OCI-LY3 (cell line): ENCODE results near the gene ZFP36L1.

Source experiments
- CTCF ChIP-seq: fragments of 200-600, 300-600 bp; sonication (generic); IDR thresholded peaks from 2 replicates; pipeline ENCODE4 v1.5.1; 2014; ENCODE audit warnings: antibody characterized with exemption, low read length, low read depth
- EZH2phosphoT487 ChIP-seq: fragments of 200-600 bp; shearing (Covaris generic); IDR thresholded peaks from 2 replicates; pipeline ENCODE4 v1.6.1; 2018; ENCODE audit warnings: antibody characterized with exemption, mixed run types, low read depth

DNA sequence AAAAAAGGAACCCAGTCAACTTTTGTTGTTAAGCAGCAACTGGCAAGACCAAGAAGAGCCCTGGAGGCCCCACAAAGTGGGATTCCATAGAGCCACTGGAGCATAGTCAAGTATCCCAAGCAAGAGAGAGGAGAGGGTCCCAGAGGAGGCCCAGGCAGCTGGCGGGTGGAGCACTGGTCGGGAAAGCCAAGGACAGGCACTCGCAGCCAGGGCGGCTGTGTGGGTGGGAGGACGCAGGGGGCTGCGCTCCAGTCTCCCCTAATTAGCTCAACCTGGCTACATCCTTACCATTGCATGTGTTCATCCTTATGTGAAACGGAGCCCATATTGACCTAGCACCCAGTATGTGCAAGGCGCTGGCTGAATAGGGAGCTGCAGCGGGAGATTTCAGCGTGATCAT is 18.3 kb upstream of the ZFP36L1 start:
- TF ChIP-seq CTCF (no peak), EZH2phosphoT487 (no peak)
